Measurements from ENCODE around the gene OSBPL8.

- TF ChIP-seq GABPA (IDR thresholded peaks at IDR 0.05 in 1 of 2, conservative IDR thresholded peaks at IDR 0.05 in 1 of 2) (peak; percentile 91 to 97), CTCF (IDR thresholded peaks at IDR 0.05; ENCODE audit: low read depth, low read length, missing input control) (peak; percentile 33), RXRA (IDR thresholded peaks at IDR 0.05) (peak; percentile 10 to 36), YY1 (IDR thresholded peaks at IDR 0.05) (peak; percentile 78), MAX (IDR thresholded peaks at IDR 0.05) (peak; percentile 87), FOXA1 (IDR thresholded peaks at IDR 0.05) (no peak), HNF4A (conservative IDR thresholded peaks at IDR 0.05) (no peak)
Measured at GRCh38 chr12:76348079-76348901, 211.3 kb downstream of the OSBPL8 start, which contains the start of gene BBS10.

Data from liver (tissue), 3 donors.